HepG2 (cell line): Measurements from ENCODE around the gene MAGIX. TPM values are rescaled to one million over a fixed set of nuclear protein-coding genes. Genes with fewer than 3 reads are reported as not detected.

ENCODE experiments used
- ATAC-seq: fragments of 200-7000 bp; cut with Tn5 transposase; 3 replicates; pipeline ENCODE4 v1.9.1; 2020; ENCODE audit warnings: mild to moderate bottlenecking, moderate library complexity
- BruUV-seq: library from RNA; stranded (reverse); fragments of 400-500 nt; replicated peaks from 2 replicates; lab custom pipeline; 2021; lab: Mats Ljungman, UMichigan
- CTCF ChIA-PET: fragments of 300-600 bp; formaldehyde crosslinking; extraction: SDS; loops from one replicate; lab custom pipeline; 2021; ENCODE audit warnings: low total read pairs, inconsistent platforms, low intra/inter-chr PET ratio; lab: Yijun Ruan, JAX
- POLR2A ChIA-PET: fragments of 350-600 bp; sonication (Branson Sonifier 250); formaldehyde crosslinking; loops from one replicate; lab custom pipeline; 2020; ENCODE audit warnings: antibody characterized with exemption, inconsistent platforms; lab: Yijun Ruan, JAX
- DNase-seq: peaks from one replicate; pipeline ENCODE4 v3.0.0-alpha.2; 2015; ENCODE audit warnings: low spot score
- FAIRE-seq: peaks from 3 replicates; lab custom pipeline; 2011; peaks lifted over from hg19 to GRCh38; lab: Jason Lieb, UNC
- H2AFZ ChIP-seq: one replicate; pipeline ENCODE4 v1.6.1; 2011; ENCODE audit warnings: low read length, inconsistent platforms
- H3K27ac ChIP-seq: fragments of 300-600 bp; 3 replicates; pipeline ENCODE4 v1.8.0; 2011; ENCODE audit warnings: mixed run types, mild to moderate bottlenecking, mixed read lengths, low read length, inconsistent platforms; ENCODE audit not compliant: insufficient read depth; ENCODE audit errors: extremely low read length
- H3K27me3 ChIP-seq, 2 experiments: fragments of 200-600 bp in 1 of 2; 2 replicates in 1 of 2; 3 replicates in 1 of 2; pipeline versions ENCODE4 v1.6.0 to v1.8.0; 2011; ENCODE audit warnings: low read length in 2 of 2, mild to moderate bottlenecking in 2 of 2, moderate library complexity in 2 of 2, inconsistent platforms in 1 of 2; ENCODE audit not compliant: insufficient read depth in 2 of 2, control insufficient read depth in 1 of 2
- H3K36me3 ChIP-seq, 2 experiments: fragments of 200-600 bp in 1 of 2; replicated peaks in 1 of 2; 2 replicates in 1 of 2; 3 replicates in 1 of 2; pipeline versions ENCODE4 v1.5.1 to v1.8.0; 2011; ENCODE audit warnings: low read length in 2 of 2, inconsistent platforms in 1 of 2; ENCODE audit not compliant: insufficient read depth in 2 of 2, control insufficient read depth in 1 of 2
- H3K4me1 ChIP-seq: 2 replicates; pipeline ENCODE4 v1.5.1; 2012; ENCODE audit warnings: low read length, inconsistent platforms; ENCODE audit not compliant: insufficient read depth
- H3K4me2 ChIP-seq: 2 replicates; pipeline ENCODE4 v1.6.0; 2011; ENCODE audit warnings: low read depth, low read length, inconsistent platforms
- H3K4me3 ChIP-seq, 3 experiments: fragments of 200-600 bp in 1 of 3; sonication (generic), shearing (Covaris generic) in 1 of 3; replicated peaks in 1 of 3; 2 replicates each; pipeline ENCODE4 v1.5.1; 2011 to 2016; ENCODE audit warnings: low read length in 3 of 3, inconsistent platforms in 2 of 3, low read depth in 2 of 3, mild to moderate bottlenecking in 2 of 3, control low read depth in 1 of 3, mixed read lengths in 1 of 3; ENCODE audit not compliant: insufficient read depth in 1 of 3
- H3K79me2 ChIP-seq: one replicate; pipeline ENCODE4 v1.6.1; 2011; ENCODE audit warnings: low read length, inconsistent platforms; ENCODE audit not compliant: insufficient read depth
- H3K9ac ChIP-seq: 2 replicates; pipeline ENCODE4 v1.6.0; 2011; ENCODE audit warnings: mild to moderate bottlenecking, low read depth, low read length, inconsistent platforms; ENCODE audit not compliant: insufficient read depth
- H3K9me3 ChIP-seq: 2 replicates; pipeline ENCODE4 v1.5.1; 2012; ENCODE audit warnings: mild to moderate bottlenecking, low read length
- H4K20me1 ChIP-seq: 2 replicates; pipeline ENCODE4 v1.6.0; 2011; ENCODE audit warnings: inconsistent platforms, mild to moderate bottlenecking, low read length, moderate library complexity; ENCODE audit not compliant: insufficient read depth
- ATRX ChIP-seq: sonication (generic); formaldehyde crosslinking; IDR thresholded peaks from 2 replicates; pipeline ENCODE4 v1.4.0; 2020; ENCODE audit warnings: missing genetic modification reagents, borderline replicate concordance
- CREB1 ChIP-seq, 2 experiments: fragments of 450-650 bp in 1 of 2; IDR thresholded peaks; 2 replicates each; pipeline ENCODE4 v1.6.1; 2016 to 2017; ENCODE audit warnings: control low read depth in 1 of 2, mild to moderate bottlenecking in 1 of 2, missing compliant biosample characterization in 1 of 2, missing genetic modification characterization in 1 of 2
- EP300 ChIP-seq, 3 experiments: sonication (generic) in 1 of 3; formaldehyde crosslinking in 1 of 3; IDR thresholded peaks; 2 replicates each; pipeline versions ENCODE4 v1.5.1 to v1.6.1; 2011 to 2020; ENCODE audit warnings: low read depth in 2 of 3, low read length in 2 of 3, borderline replicate concordance in 1 of 3, improper control_type of control experiment in 1 of 3, mild to moderate bottlenecking in 1 of 3, missing genetic modification reagents in 1 of 3, moderate library complexity in 1 of 3
- MAZ ChIP-seq, 2 experiments: sonication (generic) in 1 of 2; formaldehyde crosslinking in 1 of 2; IDR thresholded peaks; 2 replicates each; pipeline versions ENCODE4 v1.5.0 to v1.6.1; 2012 to 2020; ENCODE audit warnings: low read depth in 2 of 2, mild to moderate bottlenecking in 2 of 2, borderline replicate concordance in 1 of 2, improper control_type of control experiment in 1 of 2, low read length in 1 of 2, missing genetic modification reagents in 1 of 2, moderate library complexity in 1 of 2
- RBFOX2 ChIP-seq: fragments of 200-400 bp; formaldehyde crosslinking; IDR thresholded peaks from 2 replicates; pipeline ENCODE4 v1.6.1; 2017; ENCODE audit warnings: low read depth, mild to moderate bottlenecking, low read length
- TEAD2 ChIP-seq: sonication (generic); formaldehyde crosslinking; IDR thresholded peaks from 2 replicates; pipeline ENCODE4 v1.9.0; 2021; ENCODE audit warnings: missing genetic modification reagents
- TFDP2 ChIP-seq: sonication (generic); formaldehyde crosslinking; IDR thresholded peaks from 2 replicates; pipeline ENCODE4 v1.4.0; 2020; ENCODE audit warnings: missing genetic modification reagents
- ZNF230 ChIP-seq: sonication (generic); formaldehyde crosslinking; IDR thresholded peaks from 2 replicates; pipeline ENCODE4 v1.4.0; 2020; ENCODE audit warnings: mild to moderate bottlenecking, missing genetic modification reagents
- ZNF3 ChIP-seq: IDR thresholded peaks from 2 replicates; pipeline ENCODE4 v1.7.0; 2017; ENCODE audit warnings: inconsistent platforms
- ZNF674 ChIP-seq: sonication (generic); formaldehyde crosslinking; IDR thresholded peaks from 2 replicates; pipeline ENCODE4 v1.5.0; 2020; ENCODE audit warnings: low read depth, mild to moderate bottlenecking, missing genetic modification reagents
- ZNF777 ChIP-seq: sonication (generic); formaldehyde crosslinking; IDR thresholded peaks from 2 replicates; pipeline ENCODE4 v1.4.0; 2020; ENCODE audit warnings: missing genetic modification reagents
- WGBS: methylation state at CpG from one replicate; pipeline ENCODE4 v1.1.6; 2017; ENCODE audit warnings: low lambda C conversion rate; 5-methylcytosine and 5-hydroxymethylcytosine counted together
- in situ Hi-C: cut with HindIII; loops from 2 replicates; pipeline ENCODE4 v1.10.0; 2017; ENCODE audit warnings: low pct_unique_long_range_greater_than_20kb; ENCODE audit not compliant: extremely low pct_ligation_motif_present
- intact Hi-C: fragments of 100-400 bp; cut with micrococcal nuclease; formaldehyde crosslinking; loops from one replicate; pipeline ENCODE4 v1.10.0; 2022; ENCODE audit not compliant: unreplicated experiment
- polyA plus RNA-seq, 8 experiments: library from polyadenylated mRNA; depleted of rRNA in 3 of 8; stranded (reverse) in 7 of 8; unstranded in 1 of 8; fragments of >200 nt; fragmentation: Illumina TruSeq in 4 of 8; extraction: Trizol in 4 of 8; gene quantifications; 2 replicates each; pipeline versions ENCODE4 v1.2.1 to v1.2.3, GENCODE V29; 2011 to 2016; ENCODE audit warnings: low read depth in 4 of 8, missing spikeins in 1 of 8, mixed read lengths in 1 of 8; ENCODE audit not compliant: insufficient read depth in 1 of 8
- total RNA-seq, 5 experiments: library from RNA; depleted of rRNA; stranded (reverse); fragments of >200 nt; fragmentation: Illumina TruSeq; extraction: Trizol; gene quantifications; 2 replicates each; pipeline ENCODE4 v1.2.3, GENCODE V29; 2016; ENCODE audit warnings: low read depth in 1 of 5

Gene MAGIX
- total and polyA plus RNA-seq, 2 of the 13 experiments (the other 11 are each of a cell fraction or from before 2014, with no cell fraction given) = 0.63 to 1.2 TPM

- Histone ChIP-seq H3K27ac (no peak overlapping the region), H3K4me1 (peaks cover 52% of the 10 kb centered on the region), H3K36me3 (no peaks in the 10 kb centered on the region), H3K9ac (no peak overlapping the region), H3K4me2 (peak overlapping the region; percentile 7; the same call in 1 of the 2 replicates), H3K79me2 (no peaks in the 10 kb centered on the region), H3K27me3 (no peaks in the 10 kb centered on the region), H3K9me3 (no peaks in the 10 kb centered on the region), H3K4me3 (peak overlapping the region in 1 of 3 experiments; percentile 37; a peak in 2 of 6 replicates), H4K20me1 (no peaks in the 10 kb centered on the region), H2AFZ (no peak overlapping the region)
- peak; percentile 94 for TF ChIP-seq CREB1 (IDR thresholded peaks at IDR 0.05)
- no peak for TF ChIP-seq CREB1 (CRISPR knock-in tag; IDR thresholded peaks at IDR 0.05)
- TF ChIP-seq TFDP2 (CRISPR knock-in tag) = no peak
- ChIA-PET CTCF (no interaction called here), POLR2A (no interaction called here)
- in situ Hi-C loops (no loop called here), intact Hi-C loops (no loop called here)
- no TSS peak for BruUV-seq
- FAIRE-seq (no peak), DNase-seq (no peak), ATAC-seq (no peak)
- 8% methylated on average over 12 of the region's 12 CpGs for WGBS
Measured at GRCh38 chrX:49198540-49199314, 36.2 kb downstream of the MAGIX start.

GRCh38 chrX:49199315-49199595, 36.7 kb downstream of the MAGIX start:
- H3K36me3 ChIP-seq = no peaks in the 10 kb centered on the region
- DNase-seq (no peak), FAIRE-seq (no peak), ATAC-seq (no peak)
- no TSS peak for BruUV-seq
- ChIA-PET CTCF (no interaction called here), POLR2A (no interaction called here)
- in situ Hi-C loops (no loop called here), intact Hi-C loops (no loop called here)
- H3K9me3 ChIP-seq = no peaks in the 10 kb centered on the region
- WGBS = 32% methylated on average over 11 of the region's 11 CpGs
- TF ChIP-seq ZNF3 (no peak), EP300 (IDR thresholded peaks at IDR 0.05; ENCODE audit: low read depth in 2 of 2, low read length in 2 of 2) (no peak), EP300 (CRISPR knock-in tag; IDR thresholded peaks at IDR 0.05; ENCODE audit: borderline replicate concordance) (no peak), ZNF674 (no peak), ZNF230 (CRISPR knock-in tag) (no peak), ATRX (CRISPR knock-in tag) (no peak), ZNF777 (no peak), MAZ (IDR thresholded peaks at IDR 0.05; ENCODE audit: borderline replicate concordance, low read depth, low read length) (no peak), MAZ (CRISPR knock-in tag; IDR thresholded peaks at IDR 0.05; ENCODE audit: low read depth) (no peak), RBFOX2 (no peak), TEAD2 (CRISPR knock-in tag) (no peak)
- peaks cover 48% of the 10 kb centered on the region for H3K4me1 ChIP-seq
- no peaks in the 10 kb centered on the region for H3K79me2 ChIP-seq
- no peak overlapping the region; a peak in 2 of 6 replicates for H3K4me3 ChIP-seq
- H3K4me2 ChIP-seq = peak overlapping the region; percentile 36; the same call in 1 of the 2 replicates
- H3K9ac ChIP-seq = no peak overlapping the region
- no peak overlapping the region for H2AFZ ChIP-seq
- H3K27ac ChIP-seq = no peak overlapping the region
- H4K20me1 ChIP-seq = no peaks in the 10 kb centered on the region
- H3K27me3 ChIP-seq = no peaks in the 10 kb centered on the region
